Prostate gland (tissue), 2 donors: Measurements from ENCODE around the gene PHF10. TPM values are rescaled to one million over a fixed set of nuclear protein-coding genes. Genes with fewer than 3 reads are reported as not detected.
A peak's percentile ranks its signal among the peaks of the same experiment; 100 is the strongest.

Experiments
- DNase-seq: peaks from one replicate; pipeline ENCODE4 v3.0.0-alpha.2; 2019; ENCODE audit warnings: low spot score
- H3K27ac ChIP-seq, 2 donors: fragments of 200-600 bp; sonication (generic); 2 replicates each; pipeline ENCODE4 v1.5.1; 2017 to 2019
- H3K27me3 ChIP-seq: fragments of 200-600 bp; sonication (generic); replicated peaks from 2 replicates; pipeline ENCODE4 v1.5.1; 2019; ENCODE audit not compliant: insufficient read depth
- H3K36me3 ChIP-seq, 2 donors: fragments of 200-600 bp; sonication (generic); 1 replicate in 1 of 2; 2 replicates in 1 of 2; pipeline versions ENCODE4 v1.5.1 to v1.8.1; 2017 to 2019
- H3K4me1 ChIP-seq: fragments of 200-600 bp; sonication (generic); replicated peaks from 2 replicates; pipeline ENCODE4 v1.5.1; 2019
- H3K4me3 ChIP-seq, 2 donors: fragments of 200-600 bp; sonication (generic); 2 replicates each; pipeline ENCODE4 v1.5.1; 2017 to 2019
- H3K9me3 ChIP-seq: fragments of 200-600 bp; sonication (generic); 2 replicates; pipeline ENCODE4 v1.5.1; 2017
- CTCF ChIP-seq, 4 experiments: fragments of 200-600 bp in 2 of 4; fragments of 450-650 bp in 2 of 4; sonication (generic) in 2 of 4; IDR thresholded peaks; 1 replicate in 3 of 4; 2 replicates in 1 of 4; pipeline ENCODE4 v1.5.1; 2016 to 2019; ENCODE audit warnings: antibody characterized with exemption in 4 of 4, mild to moderate bottlenecking in 2 of 4, moderate library complexity in 2 of 4
- POLR2A ChIP-seq: fragments of 450-650 bp; IDR thresholded peaks from one replicate; pipeline ENCODE4 v1.6.1; 2016; ENCODE audit warnings: antibody characterized with exemption, mild to moderate bottlenecking
- POLR2AphosphoS5 ChIP-seq: sonication (generic); formaldehyde crosslinking; IDR thresholded peaks from one replicate; pipeline ENCODE4 v1.6.1; 2017; ENCODE audit warnings: antibody characterized with exemption
- WGBS: methylation state at CpG from one replicate; pipeline ENCODE4 v1.1.5; 2018; 5-methylcytosine and 5-hydroxymethylcytosine counted together
- intact Hi-C: fragments of 100-400 bp; cut with DNase I; formaldehyde crosslinking; loops from one replicate; pipeline ENCODE4 v1.14.2; 2022
- total RNA-seq, 2 donors: library from RNA; depleted of rRNA; stranded (reverse); fragments of >200 nt; gene quantifications; one replicate each; pipeline ENCODE4 v1.1.0, GENCODE V29; 2016

The PHF10 gene
- total RNA-seq, 2 donors from 2014 or later: 45.9 to 50.4 TPM

DNA sequence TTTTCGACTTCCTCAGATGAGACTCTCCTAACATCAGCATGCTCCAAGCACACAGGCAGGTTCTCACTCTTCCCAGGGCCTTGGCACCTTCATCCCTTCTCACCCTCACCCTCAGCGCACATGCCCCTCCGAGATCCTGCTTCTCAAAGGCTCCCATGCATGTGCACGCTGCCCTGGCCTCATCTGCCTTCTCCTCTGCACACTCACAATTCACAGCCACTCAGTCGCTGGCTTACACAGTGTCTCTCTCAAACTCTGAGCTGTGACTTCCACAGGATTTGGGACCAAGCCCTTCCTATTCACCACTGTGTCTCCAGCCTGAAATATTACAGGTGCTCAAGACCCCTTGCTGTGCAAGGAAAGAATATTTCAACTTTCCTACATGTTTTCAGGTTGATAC, 52.7 kb downstream of the PHF10 start:
- no peak overlapping the region for H3K27ac ChIP-seq
- no peaks in the 10 kb centered on the region for H3K9me3 ChIP-seq
- DNase-seq: no peak
- no peaks in the 10 kb centered on the region for H3K4me1 ChIP-seq
- 93% methylated on average over 5 of the region's 5 CpGs for WGBS
- H3K36me3 ChIP-seq: no peaks in the 10 kb centered on the region
- H3K27me3 ChIP-seq: no peaks in the 10 kb centered on the region
- intact Hi-C loops: no loop called here
- TF ChIP-seq POLR2AphosphoS5 (no peak), POLR2A (no peak), CTCF (IDR thresholded peaks at IDR 0.05) (no peak)
- H3K4me3 ChIP-seq: no peak overlapping the region

GRCh38 chr6:169669889-169670288, 54.4 kb downstream of the PHF10 start:
- Histone ChIP-seq H3K4me1 (no peaks in the 10 kb centered on the region), H3K36me3 (no peaks in the 10 kb centered on the region), H3K4me3 (no peak overlapping the region), H3K27ac (no peak overlapping the region), H3K27me3 (no peaks in the 10 kb centered on the region), H3K9me3 (no peaks in the 10 kb centered on the region)
- TF ChIP-seq POLR2A: no peak
- TF ChIP-seq CTCF (IDR thresholded peaks at IDR 0.05): no peak
- peak; percentile 27 for TF ChIP-seq POLR2AphosphoS5
- DNase-seq: no peak
- intact Hi-C loops: no loop called here
- 61% methylated on average over 7 of the region's 7 CpGs for WGBS

DNA sequence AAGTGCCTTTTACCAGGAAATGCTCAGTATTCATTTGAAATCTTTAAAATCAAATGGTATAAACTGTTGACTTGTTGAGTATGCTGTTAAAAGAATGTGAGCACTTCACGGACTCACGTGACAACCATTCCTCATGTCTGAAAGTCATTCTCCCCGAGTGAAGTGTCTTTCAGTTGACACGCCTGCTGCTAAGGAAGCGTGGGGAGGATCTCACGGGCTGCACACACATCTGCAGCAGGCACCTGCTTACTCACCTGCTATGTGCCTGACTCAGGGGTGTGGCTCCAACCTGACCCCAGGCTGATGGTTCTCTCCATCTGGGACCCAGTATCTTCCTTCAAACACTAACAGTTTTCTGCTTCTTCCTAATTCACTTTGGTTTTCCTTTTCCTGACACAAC, 55.2 kb downstream of the PHF10 start:
- Histone ChIP-seq H3K4me3 (no peak overlapping the region), H3K9me3 (no peaks in the 10 kb centered on the region), H3K4me1 (no peaks in the 10 kb centered on the region), H3K36me3 (no peaks in the 10 kb centered on the region), H3K27ac (no peak overlapping the region), H3K27me3 (no peaks in the 10 kb centered on the region)
- no peak for DNase-seq
- 93% methylated on average over 6 of the region's 6 CpGs for WGBS
- intact Hi-C loops: no loop called here
- no peak for TF ChIP-seq POLR2A
- TF ChIP-seq CTCF (IDR thresholded peaks at IDR 0.05): no peak

DNA sequence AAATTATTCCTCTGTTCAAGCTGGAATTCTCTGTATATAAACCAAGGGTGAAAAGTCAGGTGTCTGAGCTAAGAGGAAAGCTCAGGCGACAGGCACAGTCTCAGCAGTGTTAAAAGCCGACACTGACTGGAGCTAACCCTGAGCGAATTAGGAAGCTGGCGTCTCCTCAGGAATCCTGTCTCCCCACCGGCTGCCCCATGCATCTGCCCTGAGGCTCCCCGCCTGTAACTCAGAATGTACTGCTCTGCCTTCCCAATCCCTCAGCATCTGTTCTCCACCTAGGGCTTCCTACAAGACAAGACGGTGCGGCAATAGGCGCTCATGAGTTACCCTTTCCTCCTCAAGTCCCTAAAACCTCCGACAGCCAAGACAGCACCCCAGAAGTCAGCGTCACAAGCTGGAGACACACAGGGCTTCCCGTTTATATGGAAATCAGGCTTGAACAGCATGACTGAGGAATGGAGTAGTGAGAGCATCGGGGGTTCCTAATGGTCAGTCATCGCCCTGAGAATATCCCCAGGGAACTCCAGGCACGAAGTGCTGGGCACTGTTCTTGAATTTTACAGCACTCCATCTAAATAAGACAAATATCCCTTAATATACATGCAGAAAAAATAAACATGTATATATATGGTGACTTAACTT, 56.0 kb downstream of the PHF10 start:
- no peak overlapping the region for H3K4me3 ChIP-seq

More for the DNA sequence above, 56.0 kb downstream of the PHF10 start:
- H3K27ac ChIP-seq: no peak overlapping the region
- no peaks in the 10 kb centered on the region for H3K4me1 ChIP-seq
- no peaks in the 10 kb centered on the region for H3K36me3 ChIP-seq
- no peaks in the 10 kb centered on the region for H3K9me3 ChIP-seq
- H3K27me3 ChIP-seq: no peaks in the 10 kb centered on the region
- intact Hi-C loops: no loop called here
- no peak for TF ChIP-seq CTCF (IDR thresholded peaks at IDR 0.05)
- no peak for TF ChIP-seq POLR2A
- TF ChIP-seq POLR2AphosphoS5: no peak
- no peak for DNase-seq
- 88% methylated on average over 15 of the region's 15 CpGs for WGBS
